OCI-LY3 (cell line): ENCODE results near the gene SLC5A11.
"Not testable (repeated sequence)": the region's sequence is repeated elsewhere in the genome, so short reads cannot be mapped to it uniquely, and the experiment has no call there.

ENCODE experiments used
- H2AFZ ChIP-seq: fragments of 200-600, 300-600 bp; shearing (Covaris generic); 2 replicates; pipeline ENCODE4 v1.6.0; 2014; ENCODE audit warnings: antibody characterized with exemption, low read depth, low read length
- H3K27ac ChIP-seq: fragments of 200-600, 300-600 bp; sonication (generic); 2 replicates; pipeline ENCODE4 v1.5.1; 2014; ENCODE audit warnings: mild to moderate bottlenecking, low read length, moderate library complexity, mixed read lengths
- H3K27me3 ChIP-seq: fragments of 200-600, 300-600 bp; sonication (generic); 2 replicates; pipeline ENCODE4 v1.6.1; 2014; ENCODE audit warnings: low read depth, low read length, mixed read lengths
- H3K36me3 ChIP-seq: fragments of 200-600, 300-600 bp; sonication (generic); replicated peaks from 2 replicates; pipeline ENCODE3; 2014; ENCODE audit warnings: low read depth, low read length, mixed read lengths
- H3K4me1 ChIP-seq: fragments of 300-600, 200-600 bp; sonication (generic); 2 replicates; pipeline ENCODE4 v1.6.1; 2014; ENCODE audit warnings: low read length, mixed read lengths
- H3K4me2 ChIP-seq: fragments of 200-600, 300-600 bp; sonication (generic); 2 replicates; pipeline ENCODE4 v1.6.1; 2014; ENCODE audit warnings: low read length, mixed read lengths
- H3K4me3 ChIP-seq: fragments of 300-600, 200-600 bp; sonication (generic); 2 replicates; pipeline ENCODE4 v1.5.1; 2014; ENCODE audit warnings: antibody characterized with exemption, mild to moderate bottlenecking, low read length, moderate library complexity
- H3K79me2 ChIP-seq: fragments of 300-600, 200-600 bp; shearing (Covaris generic); 2 replicates; pipeline ENCODE4 v1.6.1; 2014; ENCODE audit warnings: mild to moderate bottlenecking, low read length, mixed read lengths
- H3K9ac ChIP-seq: fragments of 300-600, 200-600 bp; shearing (Covaris generic); 2 replicates; pipeline ENCODE4 v1.6.0; 2014; ENCODE audit warnings: mild to moderate bottlenecking, low read length, moderate library complexity
- H3K9me3 ChIP-seq: fragments of 200-600, 300-600 bp; shearing (Covaris generic); 2 replicates; pipeline ENCODE4 v1.6.1; 2014; ENCODE audit warnings: low read length, mixed read lengths; ENCODE audit not compliant: insufficient read depth
- H4K20me1 ChIP-seq: fragments of 200-600, 300-600 bp; sonication (generic); 2 replicates; pipeline ENCODE4 v1.6.1; 2016; ENCODE audit warnings: low read length, mixed read lengths; ENCODE audit not compliant: insufficient read depth
- EZH2phosphoT487 ChIP-seq: fragments of 200-600 bp; shearing (Covaris generic); IDR thresholded peaks from 2 replicates; pipeline ENCODE4 v1.6.1; 2018; ENCODE audit warnings: antibody characterized with exemption, mixed run types, low read depth
- TF ChIP-seq, protein P1 (sequence below): fragments of 200-600, 300-600 bp; sonication (generic); IDR thresholded peaks from 2 replicates; pipeline ENCODE4 v1.5.1; 2014; ENCODE audit warnings: antibody characterized with exemption, low read length, low read depth

Gene SLC5A11

DNA sequence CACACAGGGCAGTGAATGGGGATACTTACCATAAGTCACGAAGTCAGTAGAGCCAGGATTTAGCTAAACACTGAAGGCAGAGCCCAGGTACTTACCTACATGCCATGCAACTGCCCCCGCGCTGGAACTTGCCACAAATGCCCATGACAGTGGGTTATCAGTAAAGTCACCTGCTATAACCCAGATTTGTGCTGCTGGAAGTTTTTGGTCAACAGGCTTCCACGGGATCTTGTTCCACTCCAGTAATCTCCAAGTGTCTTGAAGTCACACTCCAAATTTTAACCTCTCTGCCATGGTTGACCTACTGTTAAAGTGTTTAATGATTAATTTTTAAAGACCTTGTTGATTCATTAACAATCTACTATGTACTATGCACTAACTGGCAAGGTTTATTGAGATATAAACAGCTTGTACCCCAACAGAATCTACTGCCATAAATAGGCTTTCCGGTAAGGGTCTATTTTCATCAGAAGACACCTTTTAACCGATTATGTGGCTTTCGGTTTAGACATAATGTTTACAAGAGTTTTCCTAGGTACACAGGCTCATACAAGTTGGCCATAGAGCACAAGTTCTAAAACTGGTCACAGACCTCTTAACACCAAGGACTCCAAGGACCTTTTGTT, 6.3 kb upstream of the SLC5A11 start:
- Histone ChIP-seq H3K4me3 (no peak overlapping the region), H3K9me3 (no peaks in the 10 kb centered on the region), H3K36me3 (no peaks in the 10 kb centered on the region), H3K4me2 (no peak overlapping the region), H3K27ac (no peak overlapping the region), H3K9ac (no peak overlapping the region), H4K20me1 (no peaks in the 10 kb centered on the region), H3K27me3 (no peaks in the 10 kb centered on the region), H2AFZ (no peak overlapping the region), H3K79me2 (no peaks in the 10 kb centered on the region), H3K4me1 (no peaks in the 10 kb centered on the region)
- no peak for TF ChIP-seq EZH2phosphoT487
- TF ChIP-seq, protein P1, sequence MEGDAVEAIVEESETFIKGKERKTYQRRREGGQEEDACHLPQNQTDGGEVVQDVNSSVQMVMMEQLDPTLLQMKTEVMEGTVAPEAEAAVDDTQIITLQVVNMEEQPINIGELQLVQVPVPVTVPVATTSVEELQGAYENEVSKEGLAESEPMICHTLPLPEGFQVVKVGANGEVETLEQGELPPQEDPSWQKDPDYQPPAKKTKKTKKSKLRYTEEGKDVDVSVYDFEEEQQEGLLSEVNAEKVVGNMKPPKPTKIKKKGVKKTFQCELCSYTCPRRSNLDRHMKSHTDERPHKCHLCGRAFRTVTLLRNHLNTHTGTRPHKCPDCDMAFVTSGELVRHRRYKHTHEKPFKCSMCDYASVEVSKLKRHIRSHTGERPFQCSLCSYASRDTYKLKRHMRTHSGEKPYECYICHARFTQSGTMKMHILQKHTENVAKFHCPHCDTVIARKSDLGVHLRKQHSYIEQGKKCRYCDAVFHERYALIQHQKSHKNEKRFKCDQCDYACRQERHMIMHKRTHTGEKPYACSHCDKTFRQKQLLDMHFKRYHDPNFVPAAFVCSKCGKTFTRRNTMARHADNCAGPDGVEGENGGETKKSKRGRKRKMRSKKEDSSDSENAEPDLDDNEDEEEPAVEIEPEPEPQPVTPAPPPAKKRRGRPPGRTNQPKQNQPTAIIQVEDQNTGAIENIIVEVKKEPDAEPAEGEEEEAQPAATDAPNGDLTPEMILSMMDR = no peak

DNA sequence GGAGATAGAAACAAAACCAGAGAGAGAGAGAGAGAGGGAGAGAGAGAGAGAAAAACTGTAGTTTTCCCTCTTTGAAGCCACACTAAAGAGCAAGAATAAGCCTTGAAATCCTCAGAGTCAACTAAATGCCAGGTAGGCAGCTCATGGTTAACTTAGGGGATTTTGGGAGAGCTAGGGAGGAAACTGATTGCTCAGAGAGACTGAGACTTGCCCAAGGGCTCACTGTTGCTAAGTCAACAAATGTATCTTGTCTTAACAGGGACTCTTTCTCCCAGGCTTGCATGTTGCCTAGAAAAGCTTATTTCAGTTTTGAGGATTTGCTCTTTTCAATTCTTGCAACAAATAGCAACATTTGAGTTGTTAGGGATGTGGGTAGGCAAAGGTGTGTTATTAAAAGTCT, 4.5 kb upstream of the SLC5A11 start:
- Histone ChIP-seq H3K27ac (no peak overlapping the region), H3K4me2 (no peak overlapping the region)

DNA sequence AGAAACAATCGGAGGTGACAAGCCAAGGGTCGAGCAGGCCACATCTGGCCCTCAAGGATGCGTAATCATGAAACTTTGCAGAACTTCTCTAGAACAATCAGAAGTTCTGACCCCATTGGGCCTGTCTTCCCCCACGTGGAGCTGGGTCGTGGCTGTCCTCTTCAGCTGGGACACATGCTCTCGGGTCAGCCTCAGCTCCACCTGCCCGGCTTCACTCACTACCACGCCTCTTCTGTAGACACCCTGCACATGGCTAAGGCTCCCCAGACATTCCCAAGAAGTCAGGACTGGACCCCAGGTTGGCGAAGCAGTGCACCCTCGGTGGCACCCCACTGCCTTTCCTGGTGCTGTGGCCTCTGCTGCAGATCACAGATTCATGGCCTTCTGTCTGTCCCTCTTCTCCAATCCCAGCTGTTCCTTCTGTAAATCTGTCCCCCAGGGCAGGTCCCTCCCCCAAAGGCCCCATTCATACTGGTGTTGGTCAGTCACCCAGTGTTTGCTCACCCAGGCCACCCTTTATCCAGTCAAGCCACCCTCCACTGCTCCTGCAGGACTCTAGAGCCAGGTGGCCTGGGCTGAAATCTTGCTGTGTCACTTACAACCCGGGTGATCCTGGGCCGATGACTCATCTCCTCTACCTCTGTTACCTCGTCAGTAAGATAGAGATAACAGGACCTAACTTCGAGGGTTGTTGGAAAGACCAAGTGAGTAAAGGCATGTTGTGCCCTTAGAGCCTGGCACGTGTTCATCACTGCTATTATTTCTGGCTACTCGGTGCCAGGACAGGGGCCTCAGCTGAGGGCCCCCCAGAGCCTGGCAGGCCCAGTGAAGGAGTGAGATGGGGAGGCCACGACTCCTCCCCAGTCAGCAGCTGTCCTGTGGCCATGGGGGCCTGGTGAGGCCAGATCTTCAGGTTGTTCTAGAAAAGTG, 1.4 kb upstream of the SLC5A11 start:
- no peaks in the 10 kb centered on the region for H3K79me2 ChIP-seq
- no peaks in the 10 kb centered on the region for H4K20me1 ChIP-seq
- TF ChIP-seq EZH2phosphoT487 = no peak
- TF ChIP-seq, protein P1 = no peak
- no peaks in the 10 kb centered on the region for H3K27me3 ChIP-seq
- H3K27ac ChIP-seq = no peak overlapping the region
- H3K4me1 ChIP-seq = no peaks in the 10 kb centered on the region
- H3K4me3 ChIP-seq = no peak overlapping the region
- no peaks in the 10 kb centered on the region for H3K36me3 ChIP-seq
- no peak overlapping the region for H2AFZ ChIP-seq
- H3K4me2 ChIP-seq = no peak overlapping the region
- no peak overlapping the region for H3K9ac ChIP-seq
- no peaks in the 10 kb centered on the region for H3K9me3 ChIP-seq

More for the DNA sequence above, 4.5 kb upstream of the SLC5A11 start:
- Histone ChIP-seq H3K27me3 (no peaks in the 10 kb centered on the region), H3K4me3 (no peak overlapping the region), H2AFZ (no peak overlapping the region), H3K79me2 (no peaks in the 10 kb centered on the region), H3K4me1 (no peaks in the 10 kb centered on the region), H3K9ac (no peak overlapping the region), H4K20me1 (no peaks in the 10 kb centered on the region), H3K36me3 (no peaks in the 10 kb centered on the region), H3K9me3 (no peaks in the 10 kb centered on the region)
- TF ChIP-seq EZH2phosphoT487 = no peak
- TF ChIP-seq, protein P1 = no peak

DNA sequence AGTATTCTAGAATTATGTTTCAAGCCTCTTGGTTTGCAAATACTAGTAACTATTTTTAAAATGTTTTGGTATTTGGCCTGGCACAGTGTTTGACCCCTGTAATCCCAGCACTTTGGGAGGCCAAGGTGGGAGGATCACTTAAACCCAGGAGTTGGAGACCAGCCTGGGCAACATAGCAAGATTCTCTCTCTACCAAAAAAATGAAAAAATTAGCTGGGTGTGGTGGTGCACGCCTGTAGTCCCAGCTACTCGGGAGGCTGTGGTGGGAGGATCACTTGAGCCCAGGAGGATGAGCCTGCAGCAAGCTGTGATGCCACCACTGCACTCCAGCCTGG, 765 bp upstream of the SLC5A11 start:
- not testable (repeated sequence) for H3K9ac ChIP-seq, H3K4me1 ChIP-seq, H3K36me3 ChIP-seq, H2AFZ ChIP-seq, H3K4me3 ChIP-seq, H3K9me3 ChIP-seq, H3K79me2 ChIP-seq, H4K20me1 ChIP-seq, H3K27me3 ChIP-seq, H3K4me2 ChIP-seq, H3K27ac ChIP-seq
